HEK293 (cell line): ENCODE data around the gene TMEM92.

Source experiments
- CTCF ChIA-PET: fragments of 350-600 bp; formaldehyde crosslinking; extraction: SDS; loops from one replicate; lab custom pipeline; 2021; ENCODE audit warnings: antibody characterized with exemption; lab: Yijun Ruan, JAX
- POLR2A ChIA-PET: fragments of 300-600 bp; formaldehyde crosslinking; extraction: SDS; loops from one replicate; lab custom pipeline; 2020; ENCODE audit warnings: antibody characterized with exemption, inconsistent platforms; lab: Yijun Ruan, JAX
- H3K27ac ChIP-seq: fragments of 200-500 bp; sonication (Bioruptor generic); 2 replicates; pipeline ENCODE4 v1.5.1; 2014; ENCODE audit warnings: low read depth, low read length, control low read depth, inconsistent platforms; ENCODE audit errors: extremely low read depth
- H3K36me3 ChIP-seq, 2 experiments: fragments of 200-500 bp in 1 of 2; sonication (Bioruptor generic) in 1 of 2; 1 replicate in 1 of 2; 2 replicates in 1 of 2; pipeline ENCODE4 v1.5.1; 2014 to 2017; ENCODE audit warnings: inconsistent platforms in 2 of 2, low read length in 2 of 2; ENCODE audit not compliant: control insufficient read depth in 2 of 2, insufficient read depth in 1 of 2
- H3K4me1 ChIP-seq: fragments of 200-500 bp; sonication (Bioruptor generic); 2 replicates; pipeline ENCODE4 v1.5.1; 2014; ENCODE audit warnings: mild to moderate bottlenecking, low read length, inconsistent platforms; ENCODE audit not compliant: control insufficient read depth, insufficient read depth
- H3K4me3 ChIP-seq: 2 replicates; pipeline ENCODE4 v1.5.1; 2011; ENCODE audit warnings: low read depth, mild to moderate bottlenecking, control low read depth, low read length, moderate library complexity
- H3K9me3 ChIP-seq: fragments of 200-500 bp; sonication (Bioruptor generic); 2 replicates; pipeline ENCODE4 v1.5.1; 2014; ENCODE audit warnings: low read depth, low read length, inconsistent platforms; ENCODE audit not compliant: control insufficient read depth, insufficient read depth
- ELK4 ChIP-seq: IDR thresholded peaks from 2 replicates; pipeline ENCODE4 v1.6.1; 2011; ENCODE audit warnings: mild to moderate bottlenecking, low read depth, low read length, borderline replicate concordance
- FEZF1 ChIP-seq: fragments of 450-650 bp; formaldehyde crosslinking; IDR thresholded peaks from 2 replicates; pipeline ENCODE4 v1.5.1; 2016; ENCODE audit warnings: missing biosample characterization, missing genetic modification characterization
- PATZ1 ChIP-seq: fragments of 450-650 bp; formaldehyde crosslinking; IDR thresholded peaks from 2 replicates; pipeline ENCODE4 v1.5.1; 2016; ENCODE audit warnings: missing biosample characterization, missing genetic modification characterization
- PRDM10 ChIP-seq: fragments of 450-650 bp; formaldehyde crosslinking; IDR thresholded peaks from 2 replicates; pipeline ENCODE4 v1.5.1; 2016; ENCODE audit warnings: missing biosample characterization, missing genetic modification characterization
- PRDM4 ChIP-seq: fragments of 450-650 bp; formaldehyde crosslinking; IDR thresholded peaks from 2 replicates; pipeline ENCODE4 v1.5.1; 2017; ENCODE audit warnings: missing biosample characterization, missing genetic modification characterization
- SP2 ChIP-seq: fragments of 450-650 bp; formaldehyde crosslinking; IDR thresholded peaks from 2 replicates; pipeline ENCODE4 v1.5.1; 2016; ENCODE audit warnings: missing biosample characterization, missing genetic modification characterization
- WT1 ChIP-seq: fragments of 450-650 bp; formaldehyde crosslinking; IDR thresholded peaks from 2 replicates; pipeline ENCODE4 v1.5.1; 2016; ENCODE audit warnings: missing biosample characterization, missing genetic modification characterization
- ZBTB17 ChIP-seq: fragments of 450-650 bp; formaldehyde crosslinking; IDR thresholded peaks from 2 replicates; pipeline ENCODE4 v1.5.1; 2016; ENCODE audit warnings: missing biosample characterization, missing genetic modification characterization
- ZFP69B ChIP-seq: fragments of 450-650 bp; formaldehyde crosslinking; IDR thresholded peaks from 2 replicates; pipeline ENCODE4 v1.5.1; 2016; ENCODE audit warnings: missing biosample characterization, missing genetic modification characterization
- ZNF138 ChIP-seq: fragments of 450-650 bp; formaldehyde crosslinking; IDR thresholded peaks from 2 replicates; pipeline ENCODE4 v1.5.1; 2016; ENCODE audit warnings: missing biosample characterization, missing genetic modification characterization, borderline replicate concordance
- ZNF23 ChIP-seq: fragments of 450-650 bp; formaldehyde crosslinking; IDR thresholded peaks from 2 replicates; pipeline ENCODE4 v1.5.1; 2016; ENCODE audit warnings: missing biosample characterization, missing genetic modification characterization, borderline replicate concordance
- ZNF335 ChIP-seq: fragments of 450-650 bp; formaldehyde crosslinking; conservative IDR thresholded peaks from 2 replicates; pipeline ENCODE4 v1.5.1; 2016; ENCODE audit warnings: missing biosample characterization, missing genetic modification characterization
- ZNF366 ChIP-seq: fragments of 450-650 bp; formaldehyde crosslinking; conservative IDR thresholded peaks from 2 replicates; pipeline ENCODE4 v1.5.1; 2016; ENCODE audit warnings: missing biosample characterization, missing genetic modification characterization
- ZNF501 ChIP-seq: fragments of 450-650 bp; formaldehyde crosslinking; IDR thresholded peaks from 2 replicates; pipeline ENCODE4 v1.5.1; 2016; ENCODE audit warnings: missing biosample characterization, missing genetic modification characterization
- ZNF560 ChIP-seq: fragments of 450-650 bp; formaldehyde crosslinking; IDR thresholded peaks from 2 replicates; pipeline ENCODE4 v1.5.1; 2017; ENCODE audit warnings: missing biosample characterization, missing genetic modification characterization, borderline replicate concordance
- ZNF600 ChIP-seq: fragments of 450-650 bp; formaldehyde crosslinking; IDR thresholded peaks from 2 replicates; pipeline ENCODE4 v1.5.1; 2016; ENCODE audit warnings: missing biosample characterization, missing genetic modification characterization
- ZNF610 ChIP-seq: fragments of 450-650 bp; formaldehyde crosslinking; IDR thresholded peaks from 2 replicates; pipeline ENCODE4 v1.5.1; 2016; ENCODE audit warnings: missing biosample characterization, missing genetic modification characterization, borderline replicate concordance
- ZNF624 ChIP-seq: fragments of 450-650 bp; formaldehyde crosslinking; IDR thresholded peaks from 2 replicates; pipeline ENCODE4 v1.5.1; 2017; ENCODE audit warnings: missing biosample characterization, missing genetic modification characterization
- ZNF629 ChIP-seq: fragments of 450-650 bp; formaldehyde crosslinking; IDR thresholded peaks from 2 replicates; pipeline ENCODE4 v1.5.1; 2017; ENCODE audit warnings: missing biosample characterization, missing genetic modification characterization
- TF ChIP-seq, protein P1 (sequence below): fragments of 450-650 bp; formaldehyde crosslinking; IDR thresholded peaks from 2 replicates; pipeline ENCODE4 v1.5.1; 2016; ENCODE audit warnings: missing biosample characterization, missing genetic modification characterization, low read depth
- TF ChIP-seq, protein P2 (sequence below): fragments of 450-650 bp; formaldehyde crosslinking; IDR thresholded peaks from 2 replicates; pipeline ENCODE4 v1.5.1; 2016; ENCODE audit warnings: missing biosample characterization, missing genetic modification characterization

TMEM92 gene

GRCh38 chr17:50322271-50322670 lies 48.0 kb downstream of the TMEM92 start:
- no peaks in the 10 kb centered on the region for H3K9me3 ChIP-seq
- H3K27ac ChIP-seq: no peak overlapping the region
- H3K4me3 ChIP-seq: no peak overlapping the region
- CTCF ChIA-PET: interaction anchor here (1.5 kb wide), 1 partner anchor 25 kb away, joined by 3 read pairs; no protein-coding TSS in a partner anchor
- POLR2A ChIA-PET: no interaction called here
- no peaks in the 10 kb centered on the region for H3K36me3 ChIP-seq
- TF ChIP-seq FEZF1 (tag by site-specific recombination) (0 out of 2 replicates have a peak, but pooled peaks have one; percentile 40), ZNF335 (tag by site-specific recombination) (0 out of 2 replicates have a peak, but pooled peaks have one; percentile 25), ZNF23 (no peak), ZNF610 (tag by site-specific recombination) (no peak), SP2 (tag by site-specific recombination) (no peak), ZBTB17 (tag by site-specific recombination) (no peak), ZNF366 (tag by site-specific recombination) (peak; percentile 22; the same call in 1 of the 2 replicates), ZNF600 (tag by site-specific recombination) (0 out of 2 replicates have a peak, but pooled peaks have one; percentile 12), ZNF501 (no peak), PATZ1 (tag by site-specific recombination) (no peak), ZNF560 (no peak), ZFP69B (no peak), PRDM4 (tag by site-specific recombination) (no peak), ELK4 (no peak), ZNF138 (no peak), PRDM10 (tag by site-specific recombination) (peak; percentile 64), ZNF629 (peak; percentile 44; the same call in 1 of the 2 replicates), ZNF624 (no peak), WT1 (tag by site-specific recombination) (no peak)
- TF ChIP-seq, protein P1, sequence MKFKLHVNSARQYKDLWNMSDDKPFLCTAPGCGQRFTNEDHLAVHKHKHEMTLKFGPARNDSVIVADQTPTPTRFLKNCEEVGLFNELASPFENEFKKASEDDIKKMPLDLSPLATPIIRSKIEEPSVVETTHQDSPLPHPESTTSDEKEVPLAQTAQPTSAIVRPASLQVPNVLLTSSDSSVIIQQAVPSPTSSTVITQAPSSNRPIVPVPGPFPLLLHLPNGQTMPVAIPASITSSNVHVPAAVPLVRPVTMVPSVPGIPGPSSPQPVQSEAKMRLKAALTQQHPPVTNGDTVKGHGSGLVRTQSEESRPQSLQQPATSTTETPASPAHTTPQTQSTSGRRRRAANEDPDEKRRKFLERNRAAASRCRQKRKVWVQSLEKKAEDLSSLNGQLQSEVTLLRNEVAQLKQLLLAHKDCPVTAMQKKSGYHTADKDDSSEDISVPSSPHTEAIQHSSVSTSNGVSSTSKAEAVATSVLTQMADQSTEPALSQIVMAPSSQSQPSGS (tag by site-specific recombination): peak; percentile 40; the same call in 1 of the 2 replicates
- TF ChIP-seq, protein P2, sequence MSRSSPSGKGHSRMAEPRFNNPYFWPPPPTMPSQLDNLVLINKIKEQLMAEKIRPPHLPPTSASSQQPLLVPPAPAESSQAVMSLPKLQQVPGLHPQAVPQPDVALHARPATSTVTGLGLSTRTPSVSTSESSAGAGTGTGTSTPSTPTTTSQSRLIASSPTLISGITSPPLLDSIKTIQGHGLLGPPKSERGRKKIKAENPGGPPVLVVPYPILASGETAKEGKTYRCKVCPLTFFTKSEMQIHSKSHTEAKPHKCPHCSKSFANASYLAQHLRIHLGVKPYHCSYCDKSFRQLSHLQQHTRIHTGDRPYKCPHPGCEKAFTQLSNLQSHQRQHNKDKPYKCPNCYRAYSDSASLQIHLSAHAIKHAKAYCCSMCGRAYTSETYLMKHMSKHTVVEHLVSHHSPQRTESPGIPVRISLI (tag by site-specific recombination): peak; percentile 66; the same call in 1 of the 2 replicates
- no peaks in the 10 kb centered on the region for H3K4me1 ChIP-seq
